ENCODE measurements around the gene TSPEAR.
"Not testable (repeated sequence)": the region's sequence is repeated elsewhere in the genome, so short reads cannot be mapped to it uniquely, and the experiment has no call there.

TSPEAR gene

DNA sequence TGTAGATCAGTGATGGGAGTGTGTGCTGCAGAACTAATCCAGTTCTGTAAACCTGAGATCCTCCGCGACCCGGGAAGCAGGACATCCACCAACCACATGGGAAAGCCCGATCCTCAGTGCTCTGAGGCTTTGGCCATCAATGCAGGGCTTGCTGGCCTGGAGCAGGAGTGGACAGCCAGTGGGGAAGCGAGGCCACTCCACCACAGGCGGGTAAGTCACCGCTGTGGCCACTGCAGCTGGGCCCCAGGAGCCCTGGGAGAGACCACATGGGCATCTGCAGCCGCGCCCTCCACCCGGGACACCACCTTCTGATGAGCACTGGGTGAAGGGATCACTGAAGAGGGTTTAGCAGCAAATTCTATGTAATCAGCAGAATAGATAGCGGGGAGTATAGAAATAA is 30.2 kb downstream of the TSPEAR start:
- no peak for DNase-seq

DNA sequence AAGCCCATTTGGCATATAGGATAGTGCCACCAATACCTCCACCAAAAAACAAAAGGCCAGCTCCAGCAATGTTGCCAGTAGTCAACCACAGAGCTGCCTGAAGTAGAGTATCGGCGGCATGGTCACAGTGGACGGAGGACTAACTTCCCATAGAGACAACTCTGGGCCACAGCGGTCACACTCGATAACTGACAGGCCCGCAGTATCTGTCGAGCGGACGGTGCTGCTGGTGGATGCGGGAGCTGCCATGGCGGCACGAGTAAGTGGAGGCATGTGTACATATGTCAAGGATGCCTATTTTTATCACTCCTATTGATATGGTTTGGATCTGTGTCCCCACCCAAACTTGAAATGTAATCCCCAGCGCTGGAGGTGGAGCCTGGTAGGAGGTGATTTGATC is 33.5 kb downstream of the TSPEAR start:
- no peak for DNase-seq

DNA sequence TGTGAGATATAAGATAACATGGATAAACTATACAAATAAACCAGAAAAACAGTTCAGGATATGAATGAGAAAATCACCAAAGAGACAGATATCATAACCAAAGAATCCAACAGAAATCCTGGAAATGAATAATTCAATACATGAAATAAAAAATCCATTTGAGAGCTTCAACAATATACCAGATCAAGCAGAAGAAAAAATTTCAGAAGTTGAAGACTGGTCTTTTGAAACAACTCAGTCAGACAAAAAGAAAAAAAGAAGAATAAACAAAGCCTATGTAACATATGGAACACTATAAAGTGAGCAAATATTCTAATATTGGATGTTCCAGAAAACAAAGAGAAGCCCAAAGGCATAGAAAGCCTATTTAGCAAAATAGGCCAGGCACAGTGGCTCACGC is 39.5 kb downstream of the TSPEAR start:
- DNase-seq: no peak

DNA sequence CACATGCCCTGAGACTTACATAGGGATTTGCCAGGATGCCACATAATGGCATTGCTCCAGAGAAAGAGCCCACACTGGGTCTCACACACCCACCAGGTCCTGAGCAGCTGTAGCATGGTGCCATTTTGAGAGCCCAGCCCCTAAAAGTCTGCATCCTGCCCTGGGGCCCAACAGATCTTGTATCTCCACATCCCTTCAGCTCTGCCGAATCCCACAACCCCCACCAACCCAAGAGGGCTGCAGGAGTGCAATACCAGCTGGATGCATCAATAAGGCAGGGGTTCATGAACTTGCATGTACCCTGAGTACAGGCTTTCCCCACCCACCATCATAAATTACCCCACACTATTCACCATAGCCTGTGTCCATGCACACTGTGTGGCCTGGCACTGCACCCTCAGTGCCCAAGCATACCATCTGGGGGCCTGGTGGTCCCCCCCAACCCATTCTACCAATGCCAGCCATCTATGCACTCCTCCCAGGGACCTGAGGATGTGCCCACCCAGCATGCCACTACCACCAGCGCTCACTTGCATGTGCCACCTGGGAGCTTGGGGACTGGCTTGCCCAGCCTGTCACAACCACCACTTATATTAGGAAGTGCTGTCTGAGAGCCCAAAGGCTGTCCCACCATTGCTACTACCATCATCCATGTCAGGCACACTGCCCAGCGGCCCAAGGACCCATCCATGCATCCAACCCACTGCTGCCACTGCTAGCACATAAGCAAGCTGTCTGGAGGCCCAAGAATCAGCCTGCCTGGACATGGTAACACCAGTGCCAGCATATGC is 40.5 kb downstream of the TSPEAR start:
- DNase-seq: no peak

DNA sequence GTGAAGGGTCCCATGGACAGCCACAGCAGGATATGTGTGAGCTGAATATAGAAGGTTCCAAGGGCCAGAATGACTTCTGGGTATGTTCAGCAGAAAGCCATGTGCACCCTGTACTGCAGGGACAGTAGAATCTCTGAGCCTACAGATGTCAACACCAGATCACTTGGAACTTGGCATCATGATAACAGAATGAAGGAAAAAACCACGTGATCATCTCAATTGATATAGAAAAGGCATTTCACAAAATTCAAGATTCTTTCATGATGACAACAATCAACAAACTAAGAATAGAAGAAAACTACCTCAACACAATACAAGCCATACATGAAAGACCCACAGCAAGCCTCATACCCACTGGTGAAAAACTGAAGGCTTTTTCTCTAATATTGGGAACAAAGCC is 43.8 kb downstream of the TSPEAR start:
- DNase-seq: no peak

DNA sequence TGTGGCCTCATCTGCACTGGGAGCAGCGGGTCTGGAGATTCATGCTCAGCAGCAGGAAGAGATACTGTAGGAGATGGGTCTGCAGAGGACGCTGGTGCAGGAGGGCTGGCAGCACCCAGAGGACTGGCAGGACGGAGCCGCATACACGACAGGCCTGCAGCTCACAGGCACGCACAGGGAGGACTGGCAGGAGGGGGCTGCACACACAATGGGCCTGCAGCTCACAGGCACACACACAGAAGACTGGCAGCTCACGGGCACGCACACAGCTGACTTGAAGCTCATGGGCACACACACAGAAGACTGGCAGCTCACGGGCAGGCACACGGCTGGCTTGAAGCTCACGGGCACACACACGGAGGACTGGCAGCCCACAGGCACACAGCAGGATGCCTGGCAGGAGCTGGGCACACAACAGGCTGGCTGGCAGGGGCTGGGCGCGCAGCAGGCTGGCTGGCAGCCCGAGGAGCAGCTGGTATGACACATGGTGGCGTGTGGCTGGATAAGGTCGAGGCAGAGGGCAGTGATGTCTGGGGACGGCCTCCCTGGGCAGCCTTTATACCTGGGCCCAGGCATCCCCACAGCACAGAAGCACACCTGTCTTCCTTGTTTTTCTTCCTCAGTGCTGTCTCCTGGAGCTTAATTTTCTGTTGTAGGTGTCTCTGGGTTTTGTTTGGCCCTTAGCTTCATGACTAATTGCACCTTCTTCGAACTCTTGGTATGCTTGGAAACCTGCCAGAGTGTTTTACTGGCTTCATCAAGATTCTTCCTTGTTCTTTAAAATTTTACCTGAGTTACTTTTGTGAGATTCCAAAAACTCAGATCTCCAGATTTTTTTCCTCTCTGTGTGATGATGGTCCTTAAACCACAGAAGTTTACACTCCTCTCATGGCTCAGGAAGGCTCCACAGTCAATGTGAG is 44.7 kb downstream of the TSPEAR start, which contains the start of gene KRTAP12-2:
TSS of gene KRTAP12-2 (minus strand) at position 527 of the 920 bp plus-strand sequence. CDS start at position 486, 41 bp downstream.
- DNase-seq: no peak

DNA sequence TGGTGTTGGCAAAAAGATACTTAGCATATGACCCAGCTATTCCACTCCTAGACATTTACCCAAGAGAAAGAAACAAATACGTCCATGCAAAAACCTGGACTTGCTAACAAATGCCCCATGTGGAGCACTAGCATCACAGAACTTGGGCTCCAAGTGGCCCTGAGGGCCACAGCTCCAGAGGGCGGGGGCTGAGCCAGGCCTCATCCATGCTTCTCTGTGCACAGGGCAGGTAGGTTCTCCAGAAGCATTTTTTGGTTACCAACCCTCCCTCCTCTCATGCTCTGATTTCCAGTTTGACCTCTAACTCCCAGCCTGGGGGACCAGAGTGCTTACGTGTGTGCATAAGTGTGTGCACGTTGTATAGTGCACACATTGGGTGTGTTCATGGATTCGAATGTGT is 46.7 kb downstream of the TSPEAR start:
- no peak for DNase-seq

DNA sequence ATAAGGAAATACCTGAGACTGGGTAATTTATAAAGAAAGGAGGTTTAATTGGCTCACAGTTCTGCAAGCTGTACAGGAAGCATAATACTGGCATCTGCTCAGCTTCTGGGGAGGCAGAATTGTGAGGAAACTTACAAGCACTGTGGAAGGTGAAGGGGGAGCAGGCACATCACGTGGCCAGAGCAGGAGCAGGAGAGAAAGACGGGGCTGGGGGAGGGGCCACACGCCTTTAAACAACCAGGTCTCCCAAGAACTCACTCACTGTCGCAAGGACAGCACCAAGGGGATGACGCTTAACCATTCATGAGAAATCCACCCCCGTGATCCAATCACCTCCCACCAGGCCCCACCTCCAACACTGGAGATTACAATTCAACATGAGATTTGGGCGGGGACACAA is 49.8 kb downstream of the TSPEAR start:
- DNase-seq: not testable (repeated sequence)

DNA sequence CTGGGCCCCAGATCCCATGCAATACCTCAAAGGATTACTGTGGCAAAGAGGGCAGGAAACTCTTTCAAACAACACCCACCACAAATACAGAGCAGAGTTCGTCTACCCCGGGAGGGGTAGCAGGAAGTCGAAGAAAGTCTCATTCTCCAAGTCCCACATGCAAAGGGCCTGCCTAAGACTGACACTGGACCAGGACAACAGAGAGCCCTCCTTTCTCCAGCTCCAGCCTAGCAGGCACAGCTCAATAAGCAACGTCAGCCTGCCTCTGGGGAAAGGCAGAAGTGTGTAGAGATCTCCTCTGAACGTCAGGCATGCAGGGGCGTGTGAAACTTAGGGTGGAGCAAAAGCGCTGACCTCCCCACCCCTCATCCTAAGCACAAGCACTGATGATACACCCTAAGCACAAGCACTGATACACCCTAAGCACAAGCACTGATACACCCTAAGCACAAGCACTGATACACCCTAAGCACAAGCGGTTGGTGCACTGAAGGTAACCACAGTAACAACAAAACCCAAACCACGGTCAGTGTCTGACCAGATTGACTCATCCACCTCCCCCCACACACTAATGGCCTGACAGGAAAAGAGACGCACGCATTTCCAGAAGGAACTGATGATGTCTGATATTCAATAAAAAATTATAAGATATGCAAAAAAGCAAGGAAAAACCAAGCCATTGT is 52.3 kb downstream of the TSPEAR start:
- no peak for DNase-seq

DNA sequence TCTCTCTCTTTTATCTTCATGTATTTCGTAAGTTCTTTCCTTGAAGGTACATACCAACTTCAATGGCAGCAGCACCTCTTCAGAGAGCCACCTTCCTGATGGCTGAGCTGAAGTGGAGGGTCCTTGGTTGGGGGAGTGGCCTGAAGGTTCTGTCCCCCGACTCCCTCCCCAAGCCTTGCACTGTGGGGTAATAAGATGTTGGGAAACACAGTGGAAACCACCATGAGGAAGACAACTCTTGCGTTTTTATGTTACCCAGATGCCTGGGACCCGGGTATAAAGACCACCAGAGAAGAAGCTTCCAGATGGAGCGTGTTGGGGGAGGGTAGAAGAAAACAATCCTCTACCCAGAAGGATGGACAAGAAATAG is 52.8 kb downstream of the TSPEAR start:
- DNase-seq: no peak

DNA sequence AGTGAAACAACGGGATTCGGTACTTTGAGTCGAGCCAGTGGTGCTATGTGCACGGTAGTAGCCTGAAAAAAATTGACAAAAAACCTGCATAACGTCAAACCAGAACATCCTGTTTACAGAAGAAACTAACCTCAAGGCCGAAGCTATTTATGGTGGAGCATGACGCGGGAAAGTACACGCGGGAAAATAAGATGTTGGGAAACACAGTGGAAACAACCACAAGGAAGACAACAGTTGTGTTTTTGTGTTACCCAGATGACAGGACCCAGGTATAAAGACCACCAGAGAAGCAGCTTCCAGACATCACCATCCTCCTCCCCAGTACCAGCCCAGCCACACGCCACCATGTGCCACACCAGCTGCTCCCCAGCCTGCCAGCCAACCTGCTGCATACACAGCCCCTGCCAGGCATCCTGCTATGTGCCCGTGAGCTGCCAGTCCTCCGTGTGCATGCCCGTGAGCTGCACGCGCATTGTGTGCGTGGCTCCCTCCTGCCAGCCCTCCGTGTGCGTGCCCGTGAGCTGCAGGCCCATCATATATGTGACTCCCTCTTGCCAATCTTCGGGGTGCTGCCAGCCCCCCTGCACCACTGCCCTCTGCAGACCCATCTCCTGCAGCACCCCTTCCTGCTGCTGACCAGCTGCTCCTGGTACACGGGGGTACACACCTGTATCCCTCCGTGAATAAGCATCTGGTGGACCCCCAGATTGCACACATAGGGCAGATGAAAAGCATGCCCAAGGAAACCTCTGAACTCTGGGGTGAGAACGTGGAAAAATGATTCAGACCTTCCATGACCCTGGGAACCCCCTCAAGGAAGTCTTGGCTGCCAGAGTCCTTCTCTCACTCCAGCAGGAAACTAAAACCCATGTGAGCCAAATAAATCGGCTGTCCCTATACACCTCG is 53.5 kb downstream of the TSPEAR start, which contains the start of gene KRTAP12-3:
TSS of gene KRTAP12-3 (plus strand) at position 298 of the 906 bp plus-strand sequence. CDS start at position 346, 48 bp downstream.
- no peak for DNase-seq

DNA sequence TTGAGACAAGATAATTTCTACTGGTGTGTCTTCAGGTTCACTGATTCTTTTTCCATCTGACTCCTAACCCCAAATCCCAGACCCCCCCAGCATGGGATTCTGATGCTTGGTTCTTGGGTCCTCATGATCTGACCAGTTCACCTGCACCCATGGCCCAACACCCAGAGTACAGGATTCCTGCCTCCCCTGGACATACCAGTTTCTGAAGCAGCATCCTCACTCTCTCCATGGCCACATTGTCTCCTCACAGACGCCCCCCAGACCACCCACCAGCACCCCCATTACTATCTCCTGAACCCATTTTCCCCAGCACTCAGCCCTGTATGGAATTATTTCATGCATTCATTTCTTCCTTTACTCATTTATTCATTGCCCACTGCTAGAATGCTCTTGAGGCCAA is 54.5 kb downstream of the TSPEAR start:
- DNase-seq: no peak

DNA sequence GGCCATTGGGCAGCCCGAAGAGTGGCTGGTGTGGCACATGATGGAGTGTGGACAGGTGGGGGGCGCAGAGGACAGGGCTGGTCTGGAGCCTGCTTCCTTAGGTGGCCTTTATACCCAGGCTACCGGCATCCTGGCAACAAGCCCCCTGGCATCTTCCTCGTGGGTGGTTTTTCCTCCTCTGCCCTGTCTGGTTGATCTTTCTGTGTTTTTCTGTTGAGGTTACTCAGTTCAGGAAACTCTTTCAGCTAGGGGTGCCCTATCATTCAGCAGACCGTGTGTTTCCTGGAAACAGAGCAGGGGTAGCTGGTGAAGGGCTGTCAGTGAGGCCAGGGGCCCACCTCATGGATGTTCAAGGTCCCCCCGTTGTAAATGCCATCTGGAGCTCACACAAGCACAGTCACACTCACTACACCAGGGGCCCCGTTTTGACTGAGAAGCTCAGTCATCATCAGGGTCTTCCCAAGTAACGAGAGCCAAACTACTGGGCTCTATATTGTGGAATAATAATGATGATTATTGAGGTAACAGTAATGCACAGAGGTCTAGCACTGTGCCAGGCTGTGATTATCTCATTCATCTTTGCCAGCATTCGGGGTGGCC is 56.7 kb downstream of the TSPEAR start, which contains the start of gene KRTAP12-4:
TSS of gene KRTAP12-4 (minus strand) at position 84 of the 600 bp plus-strand sequence. CDS start at position 39, 45 bp downstream.
- DNase-seq: no peak

DNA sequence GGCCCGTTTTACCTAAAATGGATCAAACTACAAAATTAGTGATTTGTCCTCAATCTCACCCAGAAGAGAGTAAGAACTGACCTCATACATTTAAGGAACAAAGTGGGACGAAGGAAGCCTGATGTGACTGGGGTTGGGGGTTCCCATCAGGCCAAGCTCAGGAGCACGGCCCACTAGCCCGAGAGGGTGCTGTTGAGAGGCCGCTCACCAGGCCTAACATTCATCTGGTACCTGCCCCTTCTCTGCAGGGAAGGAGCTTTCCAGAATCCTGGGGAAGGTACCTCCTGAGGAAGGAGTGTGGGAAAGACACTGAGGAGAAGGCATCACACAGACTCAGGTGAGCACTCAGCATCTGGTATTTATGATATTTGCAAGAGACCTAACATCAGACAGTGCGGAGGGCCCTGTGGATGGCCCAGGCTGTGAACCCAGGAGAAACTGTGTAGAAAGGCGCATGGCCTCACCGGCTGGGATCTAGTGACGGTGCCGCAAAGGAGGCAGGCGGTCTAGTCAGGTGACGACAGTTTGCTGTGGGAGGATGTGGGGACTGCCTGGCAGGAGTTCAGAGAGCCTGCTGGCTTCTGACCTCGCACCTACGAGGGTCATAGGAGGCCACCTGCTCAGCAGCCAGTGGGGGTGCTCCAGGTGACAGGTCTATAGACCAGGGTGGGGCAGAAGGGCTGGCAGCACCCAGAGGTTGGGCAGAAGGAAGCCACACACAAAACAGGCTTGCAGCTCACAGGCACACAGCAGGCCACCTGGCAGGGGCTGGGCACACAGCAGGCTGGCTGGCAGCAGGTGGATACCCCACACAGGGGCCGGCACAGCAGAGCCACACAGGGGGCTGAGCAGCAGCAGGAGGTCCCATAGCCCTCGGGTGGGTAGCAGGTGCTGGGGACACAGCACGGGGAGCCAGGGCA is 57.5 kb downstream of the TSPEAR start:
- DNase-seq: no peak

DNA sequence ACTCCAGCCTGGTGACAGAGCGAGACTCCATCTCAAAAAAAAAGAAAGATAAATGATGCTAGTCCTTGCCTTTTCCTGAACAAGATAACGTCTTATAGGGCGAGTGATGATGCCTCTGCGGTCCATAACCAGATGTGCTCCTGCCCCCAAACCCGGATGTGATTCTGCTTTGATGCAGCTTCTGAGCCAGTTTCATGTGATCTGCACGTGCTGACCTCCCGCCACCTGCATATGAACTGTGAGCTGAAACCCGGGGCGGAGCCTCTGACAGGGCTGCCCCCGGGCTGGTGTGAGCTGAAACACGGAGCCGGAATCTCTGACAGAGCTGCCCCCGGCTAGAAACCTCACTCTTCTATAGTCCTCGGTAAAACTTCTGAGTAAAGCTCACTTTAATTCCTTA is 58.2 kb downstream of the TSPEAR start:
- DNase-seq: no peak

DNA sequence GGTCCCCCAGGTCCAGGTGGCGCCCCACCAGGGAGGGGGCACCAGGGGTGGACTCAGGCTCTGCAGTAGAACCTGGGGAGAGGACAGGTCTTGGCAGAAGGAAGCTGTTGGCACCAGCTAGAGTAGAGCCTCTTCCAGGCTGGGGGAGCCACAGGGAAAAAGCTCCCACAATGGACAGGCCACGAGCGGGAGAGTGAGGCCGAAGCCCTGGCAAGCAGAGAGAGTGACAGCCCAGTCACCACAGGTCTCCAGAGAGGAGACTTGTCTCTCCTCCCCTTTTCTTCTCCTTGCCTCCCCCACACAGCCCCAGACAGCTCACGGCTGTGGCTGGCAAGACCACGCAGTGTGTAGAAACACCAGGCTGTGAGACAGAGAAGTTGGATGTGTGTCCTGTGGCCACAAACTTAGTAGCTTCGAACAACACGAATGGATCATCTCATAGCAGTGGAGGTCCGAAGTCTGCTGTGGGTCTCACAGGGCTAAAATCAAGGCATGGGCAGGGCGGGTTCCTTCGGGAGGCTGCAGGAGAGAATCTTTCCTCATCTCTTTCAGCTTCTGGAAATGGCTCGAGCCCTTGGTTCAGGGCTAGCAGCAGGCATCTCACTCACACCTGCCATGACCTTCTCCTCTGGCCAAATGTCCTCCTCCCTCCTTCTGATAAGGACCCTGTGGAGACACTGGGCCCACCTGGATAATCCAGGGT is 60.2 kb downstream of the TSPEAR start:
- no peak for DNase-seq

DNA sequence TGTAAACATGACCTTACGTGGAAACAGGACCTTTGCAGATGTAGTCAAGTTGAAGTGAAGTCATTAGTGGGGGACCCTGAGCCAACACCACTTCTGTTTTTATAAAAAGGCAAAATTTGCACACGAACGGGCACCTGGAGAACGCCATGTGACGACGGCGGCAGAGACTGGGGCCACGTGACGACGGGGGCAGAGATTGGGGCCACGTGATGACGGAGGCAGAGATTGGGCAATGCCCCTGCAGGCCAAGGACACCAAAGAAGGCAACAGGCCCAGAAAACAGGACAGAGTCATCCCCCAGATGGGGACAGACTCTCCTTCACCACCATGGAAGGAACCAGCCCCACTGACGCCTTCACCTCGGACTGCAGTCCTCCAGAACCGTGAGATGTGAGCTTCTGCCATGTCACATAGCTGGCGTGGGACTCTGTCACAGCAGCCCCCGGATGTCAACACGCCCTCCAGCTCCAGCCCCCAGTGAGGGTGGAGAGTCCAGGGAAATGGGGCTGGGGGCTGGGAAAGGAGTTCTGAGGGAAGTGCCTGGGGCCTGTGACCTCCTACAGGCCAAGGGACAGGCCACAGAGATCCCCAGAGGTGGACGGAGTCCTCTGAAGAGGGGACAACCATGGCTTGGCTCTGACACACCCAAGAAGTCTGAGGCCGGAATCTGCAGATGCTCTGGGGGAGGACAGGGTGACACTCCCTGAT is 61.0 kb downstream of the TSPEAR start:
- DNase-seq: no peak

DNA sequence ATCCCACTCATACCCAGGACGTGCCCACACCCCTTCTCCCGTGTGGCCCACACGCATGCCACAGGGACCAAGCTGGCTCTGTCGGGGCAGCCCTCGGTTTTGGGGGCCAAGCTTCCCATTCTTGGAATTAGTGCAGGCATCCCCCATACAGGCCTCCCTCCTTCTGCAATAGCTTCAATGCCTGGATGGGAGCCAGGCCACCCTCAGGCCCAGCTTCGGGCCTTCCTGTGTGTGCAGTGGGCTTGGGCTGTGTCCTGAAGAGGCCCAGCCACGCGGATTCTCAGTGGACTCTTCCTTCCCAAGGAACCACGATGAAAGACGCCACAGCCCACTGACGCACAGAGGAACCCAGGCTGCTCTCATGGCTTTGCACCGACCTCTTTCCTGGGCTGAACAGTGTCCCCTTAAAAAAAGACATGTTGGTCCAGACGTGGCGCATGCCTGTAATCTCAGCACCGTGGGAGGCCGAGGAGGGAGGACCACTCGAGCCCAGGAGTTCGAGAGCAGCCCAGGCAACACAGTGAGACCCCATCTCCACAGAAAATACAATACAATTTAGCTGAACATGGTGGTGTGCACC is 61.8 kb downstream of the TSPEAR start:
- no peak for DNase-seq
